ENCODE measurements around the gene KRT80. TPM values are rescaled to one million over a fixed set of nuclear protein-coding genes. Genes with fewer than 3 reads are reported as not detected.
A peak's percentile ranks its signal among the peaks of the same experiment; 100 is the strongest.

Gene KRT80
- total RNA-seq, 1 donor from 2014 or later = 2.7 TPM

DNA sequence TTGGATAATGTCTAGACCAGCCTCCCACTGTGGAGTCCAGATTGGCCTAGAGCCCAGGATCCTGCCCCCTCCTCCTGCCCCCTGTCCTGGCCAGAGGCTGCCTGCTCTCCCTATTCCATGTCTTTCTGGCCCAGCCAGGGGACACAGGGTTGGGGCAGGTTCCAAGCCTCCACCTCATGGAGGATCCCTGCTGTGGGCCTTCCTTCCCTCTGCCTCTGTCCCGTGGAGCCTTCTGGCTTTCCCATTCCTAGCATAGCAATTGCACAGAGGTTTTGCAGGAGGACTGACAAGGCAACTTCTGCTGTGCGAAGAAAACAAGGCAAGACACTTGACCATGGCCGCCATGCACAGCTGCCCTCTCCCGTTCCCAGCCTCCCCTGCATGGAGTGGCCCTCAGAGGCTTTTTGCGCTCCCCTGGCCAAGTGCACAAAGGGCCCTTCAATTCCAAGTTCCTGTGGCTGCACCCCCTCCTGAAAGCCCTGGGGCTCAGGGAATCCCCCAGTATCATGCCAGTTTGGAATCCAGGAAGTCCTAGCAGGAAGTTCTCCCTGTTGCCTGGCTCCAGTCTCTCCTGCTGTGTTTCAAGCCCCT lies 42.1 kb downstream of the KRT80 start:
- peaks cover 32% of the 10 kb centered on the region for H3K4me1 Mint-ChIP-seq
- no peak overlapping the region for H3K4me3 Mint-ChIP-seq
- TF ChIP-seq, protein P1, sequence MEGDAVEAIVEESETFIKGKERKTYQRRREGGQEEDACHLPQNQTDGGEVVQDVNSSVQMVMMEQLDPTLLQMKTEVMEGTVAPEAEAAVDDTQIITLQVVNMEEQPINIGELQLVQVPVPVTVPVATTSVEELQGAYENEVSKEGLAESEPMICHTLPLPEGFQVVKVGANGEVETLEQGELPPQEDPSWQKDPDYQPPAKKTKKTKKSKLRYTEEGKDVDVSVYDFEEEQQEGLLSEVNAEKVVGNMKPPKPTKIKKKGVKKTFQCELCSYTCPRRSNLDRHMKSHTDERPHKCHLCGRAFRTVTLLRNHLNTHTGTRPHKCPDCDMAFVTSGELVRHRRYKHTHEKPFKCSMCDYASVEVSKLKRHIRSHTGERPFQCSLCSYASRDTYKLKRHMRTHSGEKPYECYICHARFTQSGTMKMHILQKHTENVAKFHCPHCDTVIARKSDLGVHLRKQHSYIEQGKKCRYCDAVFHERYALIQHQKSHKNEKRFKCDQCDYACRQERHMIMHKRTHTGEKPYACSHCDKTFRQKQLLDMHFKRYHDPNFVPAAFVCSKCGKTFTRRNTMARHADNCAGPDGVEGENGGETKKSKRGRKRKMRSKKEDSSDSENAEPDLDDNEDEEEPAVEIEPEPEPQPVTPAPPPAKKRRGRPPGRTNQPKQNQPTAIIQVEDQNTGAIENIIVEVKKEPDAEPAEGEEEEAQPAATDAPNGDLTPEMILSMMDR (IDR thresholded peaks at IDR 0.05; ENCODE audit: unreplicated experiment) = no peak
- H3K9me3 Mint-ChIP-seq = no peaks in the 10 kb centered on the region
- H3K27ac Mint-ChIP-seq = peak overlapping the region; percentile 60
- no peaks in the 10 kb centered on the region for H3K27me3 Mint-ChIP-seq (ENCODE audit: low read depth)
- H3K36me3 Mint-ChIP-seq = no peaks in the 10 kb centered on the region
- DNase-seq (ENCODE audit: low spot score in 2 of 2, unreplicated experiment in 2 of 2) = no peak

DNA sequence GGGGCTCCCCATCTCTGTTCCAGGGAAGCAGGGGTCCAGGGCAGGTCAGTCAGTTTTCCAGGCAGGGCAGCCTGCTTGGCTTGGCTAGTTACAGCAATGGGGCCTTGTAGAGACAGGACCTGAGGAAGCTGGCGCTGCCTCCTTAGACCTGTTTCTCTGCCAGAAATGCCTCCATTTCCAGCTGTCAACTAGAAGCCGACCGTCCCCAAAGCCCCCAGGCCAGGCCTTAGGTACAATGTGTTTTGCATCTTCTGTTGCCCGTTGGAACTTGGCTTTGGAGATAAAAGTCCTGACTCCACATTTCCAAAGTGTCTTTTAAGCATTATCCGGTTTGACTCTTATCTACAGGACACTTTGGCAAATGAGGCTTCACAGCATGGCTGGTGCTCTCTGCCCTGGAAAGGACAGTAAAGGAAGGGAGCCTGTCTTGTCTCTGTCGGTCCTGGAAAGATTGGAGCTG lies 42.6 kb downstream of the KRT80 start:
- no peaks in the 10 kb centered on the region for H3K36me3 Mint-ChIP-seq
- TF ChIP-seq, protein P1 (IDR thresholded peaks at IDR 0.05; ENCODE audit: unreplicated experiment) = no peak

DNA sequence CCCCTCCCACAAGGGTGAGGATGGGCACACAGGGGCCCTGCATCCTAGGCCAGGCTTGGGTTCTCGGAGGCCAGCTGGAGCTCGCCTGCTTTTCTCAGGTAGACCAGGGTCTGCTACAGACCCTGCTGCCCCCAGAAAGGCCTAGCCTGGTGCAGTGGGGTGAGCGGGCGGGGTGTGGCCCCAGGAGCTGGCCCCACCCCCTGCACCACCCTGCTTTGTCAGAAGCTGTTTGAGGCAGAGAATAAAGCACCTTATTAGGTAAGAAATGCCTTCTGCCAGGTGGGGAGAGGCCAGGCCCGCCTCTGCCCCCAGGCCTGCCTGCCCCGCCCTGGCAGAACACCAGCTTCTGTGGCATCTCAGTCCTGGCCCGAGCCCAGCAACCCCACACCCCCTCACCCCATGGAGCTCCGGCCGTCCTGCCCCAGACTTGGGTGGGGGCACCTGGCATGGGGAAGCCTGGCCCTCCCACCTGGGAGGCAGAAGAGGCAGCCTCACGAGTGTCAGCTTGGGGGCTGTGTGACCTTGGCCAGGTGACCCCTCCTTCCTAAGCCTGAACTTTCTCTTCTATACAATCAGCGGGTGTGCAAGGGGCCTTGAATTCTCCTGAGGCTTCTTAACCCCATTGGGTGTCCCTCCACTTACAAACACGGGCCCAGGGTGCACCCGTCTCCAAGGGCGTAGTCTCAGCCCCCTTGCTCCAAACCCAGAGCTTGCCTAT lies 43.2 kb downstream of the KRT80 start:
- Mint-ChIP-seq H3K4me3 (no peak overlapping the region), H3K27ac (peak overlapping the region; percentile 56), H3K9me3 (no peaks in the 10 kb centered on the region), H3K4me1 (peaks cover 41% of the 10 kb centered on the region), H3K27me3 (ENCODE audit: low read depth) (no peaks in the 10 kb centered on the region), H3K36me3 (no peaks in the 10 kb centered on the region)
- TF ChIP-seq, protein P1 (IDR thresholded peaks at IDR 0.05; ENCODE audit: unreplicated experiment) = no peak
- DNase-seq (ENCODE audit: low spot score in 2 of 2, unreplicated experiment in 2 of 2) = no peak

More for the DNA sequence above, 42.6 kb downstream of the KRT80 start:
- Mint-ChIP-seq H3K4me1 (peaks cover 35% of the 10 kb centered on the region), H3K27ac (peak overlapping the region; percentile 56), H3K4me3 (no peak overlapping the region), H3K9me3 (no peaks in the 10 kb centered on the region), H3K27me3 (ENCODE audit: low read depth) (no peaks in the 10 kb centered on the region)
- DNase-seq (ENCODE audit: low spot score in 2 of 2, unreplicated experiment in 2 of 2) = no peak

GRCh38 chr12:52147964-52148463 lies 43.8 kb downstream of the KRT80 start:
- H3K9me3 Mint-ChIP-seq = no peaks in the 10 kb centered on the region
- TF ChIP-seq, protein P1 (IDR thresholded peaks at IDR 0.05; ENCODE audit: unreplicated experiment) = no peak
- no peaks in the 10 kb centered on the region for H3K27me3 Mint-ChIP-seq (ENCODE audit: low read depth)
- no peaks in the 10 kb centered on the region for H3K36me3 Mint-ChIP-seq
- H3K4me1 Mint-ChIP-seq = peaks cover 46% of the 10 kb centered on the region
- no peak overlapping the region for H3K27ac Mint-ChIP-seq
- no peak overlapping the region for H3K4me3 Mint-ChIP-seq
- DNase-seq (ENCODE audit: low spot score in 2 of 2, unreplicated experiment in 2 of 2) = no peak

DNA sequence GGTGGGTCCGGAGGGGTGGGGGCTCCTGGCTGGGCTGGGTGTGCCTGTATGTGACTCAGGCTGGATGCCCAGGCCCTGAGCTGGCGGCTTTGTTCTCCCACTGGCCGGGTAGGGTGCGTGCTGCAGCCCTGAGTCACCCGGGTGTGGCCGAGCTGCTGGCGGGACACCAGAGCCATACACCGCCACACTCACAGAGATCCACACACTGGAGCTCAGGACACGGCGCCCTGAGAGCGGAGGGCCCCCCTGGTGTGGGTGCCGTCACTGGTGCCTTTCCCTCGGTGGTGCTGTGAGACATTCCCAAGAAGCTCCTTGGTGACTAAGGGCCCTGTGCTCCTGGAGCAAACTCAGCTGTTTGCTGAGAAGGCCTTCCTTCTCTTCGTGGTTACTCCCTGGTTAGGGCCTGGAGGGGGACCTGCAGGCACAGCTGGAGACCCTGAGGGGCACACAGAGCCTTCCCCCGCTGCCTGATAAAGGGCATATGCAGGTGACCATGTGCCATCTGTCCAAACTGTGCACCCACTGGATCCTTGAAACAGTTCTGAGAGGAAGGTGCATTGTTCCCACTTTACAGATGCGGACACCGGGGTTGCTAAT lies 44.3 kb downstream of the KRT80 start:
- Mint-ChIP-seq H3K27me3 (ENCODE audit: low read depth) (no peaks in the 10 kb centered on the region), H3K4me3 (no peak overlapping the region), H3K27ac (no peak overlapping the region), H3K4me1 (peaks cover 43% of the 10 kb centered on the region), H3K36me3 (no peaks in the 10 kb centered on the region), H3K9me3 (no peaks in the 10 kb centered on the region)
- no peak for DNase-seq (ENCODE audit: low spot score in 2 of 2, unreplicated experiment in 2 of 2)
- TF ChIP-seq, protein P1 (IDR thresholded peaks at IDR 0.05; ENCODE audit: unreplicated experiment) = no peak

All from mesothelial cell of epicardium (in vitro differentiated cells).